Activated CD4-positive, alpha-beta T cell treated with anti-CD3 and anti-CD28 coated beads, Interleukin-2, Interleukin-6, amounts not matched to agents 100 ng/mL and 50 ng/mL, durations not matched to agents 16 hours and 8 hours (primary cell): ENCODE data around the gene ZP1.
"Not testable (repeated sequence)": the region's sequence is repeated elsewhere in the genome, so short reads cannot be mapped to it uniquely, and the experiment has no call there.

Experiments used
- DNase-seq: peaks from one replicate; pipeline ENCODE4 v3.0.0-alpha.2; 2020

ZP1 gene

GRCh38 chr11:60879971-60880588 lies 12.7 kb downstream of the ZP1 start:
- no peak for DNase-seq

- no peak for DNase-seq
Measured at GRCh38 chr11:60880643-60881282, 13.4 kb downstream of the ZP1 start.

GRCh38 chr11:60887556-60887955 lies 20.2 kb downstream of the ZP1 start:
- peak; percentile 43 for DNase-seq

DNA sequence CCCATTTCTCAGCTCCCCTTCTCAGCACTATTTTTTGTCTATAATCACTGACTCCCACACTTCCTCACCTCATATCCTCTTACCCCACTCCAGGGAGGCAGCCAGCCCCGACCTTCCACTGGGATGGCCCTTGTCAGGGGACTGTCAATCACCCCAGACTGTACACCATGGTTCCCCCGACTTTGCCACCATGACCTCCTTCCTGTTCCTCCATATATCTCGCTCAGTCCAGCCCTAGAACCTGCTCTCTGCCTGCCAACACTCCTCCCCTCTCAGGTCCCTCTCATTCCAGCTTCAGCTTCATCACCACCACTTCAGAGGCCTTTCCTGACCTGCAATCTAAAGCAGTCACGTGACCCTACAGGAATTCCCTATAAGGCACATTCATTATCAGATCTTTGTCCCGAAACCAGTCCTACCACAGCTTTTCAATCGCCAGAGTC lies 22.5 kb downstream of the ZP1 start:
- DNase-seq: no peak

- DNase-seq: no peak
Measured at GRCh38 chr11:60890696-60891095, 23.4 kb downstream of the ZP1 start.

- DNase-seq: no peak
Measured at GRCh38 chr11:60891103-60891741, 23.9 kb downstream of the ZP1 start.

- no peak for DNase-seq
Measured at GRCh38 chr11:60895687-60896086, 28.3 kb downstream of the ZP1 start.

DNA sequence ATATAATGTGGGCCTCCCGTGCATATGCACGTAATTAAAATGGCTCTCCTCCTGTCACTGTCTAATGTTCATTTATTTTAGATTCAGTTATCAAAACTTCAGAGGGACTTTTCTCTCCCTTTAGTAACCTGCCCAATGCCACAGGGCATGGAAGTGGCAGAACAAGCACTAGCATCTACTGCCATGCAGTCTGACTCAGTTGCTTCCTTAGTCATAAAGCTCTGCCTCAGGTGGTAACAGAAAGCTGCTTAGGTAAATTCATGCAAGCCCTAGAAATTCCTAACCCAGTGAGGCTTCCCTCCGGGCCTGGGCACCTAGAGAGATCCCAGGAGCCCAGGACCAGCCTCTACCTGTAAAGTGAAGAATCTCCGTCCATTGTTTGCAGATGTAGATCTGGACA lies 30.2 kb downstream of the ZP1 start:
- no peak for DNase-seq

DNA sequence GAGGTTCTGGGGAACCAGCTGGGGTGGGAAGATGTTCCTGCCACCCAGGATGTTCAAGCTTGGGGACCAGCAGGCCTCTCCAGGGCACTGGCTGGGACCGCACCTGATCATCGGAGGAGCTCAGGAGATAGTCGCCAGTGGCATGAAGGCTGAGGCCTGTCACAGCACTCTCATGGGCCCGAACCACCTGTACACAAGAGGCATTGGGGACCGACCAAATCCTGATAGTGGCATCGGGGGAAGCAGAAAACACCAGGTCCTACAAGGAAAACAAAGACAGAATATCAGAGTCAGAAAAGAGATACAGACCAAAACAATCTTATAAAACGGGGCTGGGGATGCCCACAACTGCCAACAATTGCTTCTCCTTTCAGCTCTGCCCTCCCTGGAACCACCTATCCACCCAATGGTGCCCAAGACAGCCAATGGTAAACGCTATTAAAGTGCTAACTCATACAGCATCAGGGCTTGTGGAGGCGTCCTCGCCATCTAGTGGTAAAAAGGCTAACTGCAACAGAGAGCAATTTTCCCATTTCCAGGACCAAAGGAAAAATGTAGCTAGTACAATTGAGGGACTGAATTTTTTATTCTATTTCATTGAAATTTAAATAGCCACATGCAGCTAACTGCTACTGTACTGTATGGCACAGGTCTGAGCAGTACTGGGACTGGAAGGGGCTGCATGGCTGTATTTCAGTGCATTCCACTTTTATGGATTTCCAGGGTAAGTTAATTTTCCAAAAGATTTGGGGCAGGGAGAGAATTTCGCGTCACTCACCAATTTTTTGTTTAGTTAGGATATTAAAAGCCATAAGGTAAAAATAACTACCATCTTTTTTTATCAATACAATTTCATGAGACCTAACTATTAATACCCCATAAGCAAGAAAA lies 31.9 kb downstream of the ZP1 start:
- peak; percentile 64 for DNase-seq

DNA sequence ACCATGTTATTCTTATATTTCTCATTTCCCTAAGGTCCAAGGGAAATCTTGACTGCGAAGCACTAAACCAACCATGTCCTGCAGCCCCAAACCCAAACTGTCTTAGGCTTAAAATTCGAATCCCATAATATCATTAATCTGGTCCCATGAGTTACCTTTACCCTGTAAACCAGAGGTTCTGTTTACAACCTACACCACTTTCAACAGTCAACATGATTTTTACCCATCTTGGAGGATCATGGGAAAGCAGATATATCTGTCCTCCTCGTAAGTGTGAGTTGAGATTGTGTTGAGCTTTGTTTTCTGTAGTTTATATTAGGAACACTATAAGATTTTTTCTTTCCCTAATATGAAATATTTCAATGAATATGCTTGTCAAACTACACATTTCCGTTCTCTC lies 32.6 kb downstream of the ZP1 start:
- DNase-seq: no peak

DNA sequence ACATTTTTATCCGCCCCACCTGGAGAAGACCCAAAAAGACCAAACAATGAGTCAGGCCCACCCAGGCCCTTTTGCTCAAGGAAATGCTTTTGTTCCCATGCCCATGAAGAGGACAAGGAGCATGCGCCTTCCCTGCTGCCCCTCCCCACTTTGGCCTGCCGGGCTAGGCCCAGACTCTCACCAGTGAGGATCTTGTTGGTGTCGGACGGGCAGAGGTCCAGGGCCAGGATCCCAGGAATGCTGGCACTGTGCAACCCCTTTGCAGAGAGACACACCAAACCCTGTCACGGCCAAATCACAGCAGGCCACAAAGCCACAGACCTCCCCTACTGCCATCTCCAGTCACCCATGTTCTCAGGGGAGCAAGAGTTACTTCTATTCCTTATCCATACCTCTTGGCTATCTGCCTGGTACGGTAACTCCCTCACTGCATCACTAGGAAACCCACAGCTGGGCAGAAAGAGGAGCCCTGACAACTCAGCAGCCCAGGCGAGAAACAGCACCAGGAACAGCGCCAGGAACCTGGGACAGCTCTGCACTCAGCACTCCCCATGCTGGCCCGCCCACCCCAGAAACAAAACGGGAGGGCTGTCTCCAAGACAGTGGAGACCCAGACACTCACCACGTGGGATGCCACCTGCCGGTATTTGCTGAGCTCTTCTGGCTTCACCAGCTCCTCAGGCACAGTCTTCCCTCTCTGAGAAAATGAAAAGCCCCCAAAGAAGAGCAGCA lies 33.5 kb downstream of the ZP1 start:
- no peak for DNase-seq

DNA sequence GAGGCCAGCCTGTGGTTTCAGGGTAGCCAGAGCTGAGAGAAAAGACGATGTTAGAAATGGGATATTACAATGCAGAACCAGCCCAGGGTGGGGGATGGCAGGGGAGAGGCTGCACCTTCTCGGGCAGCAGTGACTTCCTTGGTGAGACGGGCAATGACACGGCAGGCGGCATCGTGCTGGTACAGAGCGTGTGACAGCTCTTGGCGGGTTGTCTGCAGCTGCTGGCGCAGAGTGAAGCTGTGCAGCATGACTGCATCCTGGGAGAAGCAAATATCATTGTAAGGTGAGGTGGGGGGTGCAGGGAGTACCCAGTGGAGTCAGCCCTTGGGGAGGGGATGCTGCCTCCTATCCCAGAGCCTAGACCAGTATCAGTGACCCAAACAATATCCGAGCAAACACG lies 35.3 kb downstream of the ZP1 start:
- DNase-seq: no peak

GRCh38 chr11:60905047-60905446 lies 37.7 kb downstream of the ZP1 start:
- no peak for DNase-seq

DNA sequence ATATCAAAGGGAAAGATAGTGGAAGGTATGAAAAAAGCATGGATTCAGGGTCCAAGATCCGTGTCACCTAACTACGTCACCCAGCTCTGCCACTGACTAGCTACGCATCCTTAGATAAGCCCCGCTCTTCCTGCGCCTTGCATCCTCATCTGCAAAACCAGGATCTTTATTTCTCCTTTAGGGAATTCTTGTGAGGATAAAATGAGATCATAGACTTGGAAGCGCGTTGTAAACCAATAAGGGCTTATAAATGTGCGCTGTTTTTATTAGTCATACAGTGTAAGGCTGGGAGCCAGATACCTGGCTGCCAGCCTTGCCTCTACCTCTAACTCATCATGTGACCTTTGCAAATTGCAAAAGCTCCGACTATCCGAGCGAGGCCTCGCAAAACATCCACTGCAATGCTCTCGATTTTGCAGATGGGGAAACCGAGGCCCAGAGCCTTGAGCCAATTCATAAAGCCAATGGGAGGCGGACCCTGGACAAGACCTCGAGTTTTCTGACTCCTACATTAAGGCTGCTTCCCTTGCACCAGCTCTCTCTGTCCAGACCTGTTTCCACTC lies 38.3 kb downstream of the ZP1 start:
- DNase-seq: peak; percentile 37

- DNase-seq: peak; percentile 100
Measured at GRCh38 chr11:60906132-60906972, 39.0 kb downstream of the ZP1 start, which contains the start of gene PRPF19. Gene PRPF19, minus strand, starts transcription at chr11:60906585. Its CDS starts 203 bp downstream, at chr11:60906382.

DNA sequence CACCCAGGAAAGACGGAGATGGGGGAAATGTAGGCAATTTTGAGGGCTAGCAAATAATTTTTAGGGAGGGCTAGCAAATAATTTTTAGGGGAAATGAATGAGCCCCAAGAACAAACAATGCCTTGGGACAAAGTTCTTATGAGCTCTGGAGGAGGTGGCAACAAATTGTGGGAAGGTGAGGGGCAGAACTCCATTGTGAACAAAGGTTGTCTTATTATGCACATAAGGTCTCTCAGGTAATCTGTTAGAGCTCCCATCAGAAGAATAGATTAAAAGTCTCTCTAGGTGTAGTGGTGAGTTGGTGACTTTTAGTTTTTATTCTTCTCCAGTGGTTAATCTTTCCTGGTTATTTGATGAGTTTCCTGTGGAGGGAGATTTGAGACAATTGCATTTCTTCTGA lies 41.5 kb downstream of the ZP1 start:
- no peak for DNase-seq

GRCh38 chr11:60909680-60910280 lies 42.4 kb downstream of the ZP1 start:
- not testable (repeated sequence) for DNase-seq

DNA sequence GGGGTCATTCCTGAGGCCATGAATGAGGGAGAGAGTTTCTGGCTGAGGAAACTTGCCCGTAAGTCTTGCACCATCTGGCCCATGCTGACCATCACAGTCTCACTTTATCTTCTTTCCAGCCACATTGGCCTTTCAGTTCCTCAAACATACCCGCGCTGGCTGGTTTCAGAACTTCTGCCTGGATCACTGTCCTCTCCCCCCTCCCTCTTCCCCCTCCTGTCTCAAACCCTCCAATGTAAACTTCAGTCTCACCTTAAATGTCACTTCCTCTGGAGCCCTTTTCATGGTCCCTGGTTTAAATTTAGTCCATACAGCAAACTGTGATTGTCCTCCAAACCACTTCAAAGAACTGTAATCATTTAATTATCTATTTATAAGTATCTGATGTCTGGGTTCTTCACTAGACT lies 42.9 kb downstream of the ZP1 start:
- DNase-seq: no peak

DNA sequence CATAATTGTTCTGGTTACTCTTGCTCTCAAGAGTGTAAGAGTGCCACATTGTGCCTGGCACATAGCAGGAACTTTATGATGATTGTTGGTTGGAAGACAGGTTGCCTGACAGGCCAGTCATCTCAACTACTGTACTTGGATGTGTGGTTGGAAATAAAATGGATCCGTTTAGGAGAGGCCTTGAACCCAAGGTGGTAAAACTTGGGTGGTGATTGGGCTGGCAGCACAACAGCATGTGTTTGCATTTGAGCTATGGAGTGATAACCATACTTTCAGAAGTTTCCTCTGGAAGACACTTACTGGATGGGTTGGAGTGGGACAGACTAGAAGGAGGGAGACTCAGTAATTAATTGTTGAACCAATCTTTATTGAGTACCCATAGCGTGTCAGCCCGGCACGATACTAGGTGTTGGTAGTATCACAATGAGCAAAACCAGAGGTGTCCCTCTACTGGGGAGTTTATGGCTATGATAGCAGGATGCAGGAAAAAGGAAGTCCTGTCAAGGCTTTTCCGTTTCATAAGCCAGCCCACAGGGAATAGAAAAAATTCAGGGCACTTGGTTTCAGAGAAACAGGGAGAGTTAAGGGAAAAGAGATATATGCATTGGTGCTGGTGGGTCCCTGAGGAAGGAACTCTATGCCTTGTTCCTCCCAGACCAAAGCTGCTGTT lies 43.5 kb downstream of the ZP1 start:
- no peak for DNase-seq

- no peak for DNase-seq
Measured at GRCh38 chr11:60912223-60912850, 45.0 kb downstream of the ZP1 start.
